Ovary (tissue), 3 donors: ENCODE measurements around the gene TMEM63A.

Experiments
- EP300 ChIP-seq: sonication (generic); formaldehyde crosslinking; IDR thresholded peaks from one replicate; pipeline ENCODE4 v1.6.1; 2017; ENCODE audit warnings: antibody characterized with exemption
- POLR2A ChIP-seq: fragments of 450-650 bp; IDR thresholded peaks from one replicate; pipeline ENCODE4 v1.6.1; 2017; ENCODE audit warnings: antibody characterized with exemption, mild to moderate bottlenecking, moderate library complexity
- TF ChIP-seq, protein P1 (sequence below), 3 donors: fragments of 450-650 bp in 2 of 3; fragments of 200-600 bp in 1 of 3; IDR thresholded peaks; one replicate each; pipeline versions ENCODE4 v1.5.1 to v1.8.0; 2016 to 2022; ENCODE audit warnings: antibody characterized with exemption in 3 of 3, mild to moderate bottlenecking in 1 of 3
- donor health status: DM: no; HTN: no; CAD: no.

GRCh38 chr1:225892307-225892706 lies 10.1 kb upstream of the TMEM63A start:
- TF ChIP-seq POLR2A (no peak), EP300 (no peak)
- TF ChIP-seq, protein P1, sequence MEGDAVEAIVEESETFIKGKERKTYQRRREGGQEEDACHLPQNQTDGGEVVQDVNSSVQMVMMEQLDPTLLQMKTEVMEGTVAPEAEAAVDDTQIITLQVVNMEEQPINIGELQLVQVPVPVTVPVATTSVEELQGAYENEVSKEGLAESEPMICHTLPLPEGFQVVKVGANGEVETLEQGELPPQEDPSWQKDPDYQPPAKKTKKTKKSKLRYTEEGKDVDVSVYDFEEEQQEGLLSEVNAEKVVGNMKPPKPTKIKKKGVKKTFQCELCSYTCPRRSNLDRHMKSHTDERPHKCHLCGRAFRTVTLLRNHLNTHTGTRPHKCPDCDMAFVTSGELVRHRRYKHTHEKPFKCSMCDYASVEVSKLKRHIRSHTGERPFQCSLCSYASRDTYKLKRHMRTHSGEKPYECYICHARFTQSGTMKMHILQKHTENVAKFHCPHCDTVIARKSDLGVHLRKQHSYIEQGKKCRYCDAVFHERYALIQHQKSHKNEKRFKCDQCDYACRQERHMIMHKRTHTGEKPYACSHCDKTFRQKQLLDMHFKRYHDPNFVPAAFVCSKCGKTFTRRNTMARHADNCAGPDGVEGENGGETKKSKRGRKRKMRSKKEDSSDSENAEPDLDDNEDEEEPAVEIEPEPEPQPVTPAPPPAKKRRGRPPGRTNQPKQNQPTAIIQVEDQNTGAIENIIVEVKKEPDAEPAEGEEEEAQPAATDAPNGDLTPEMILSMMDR (IDR thresholded peaks at IDR 0.05) = no peak
